A549 (cell line): ENCODE data around the gene TCTN1.
"Not testable (repeated sequence)": the region's sequence is repeated elsewhere in the genome, so short reads cannot be mapped to it uniquely, and the experiment has no call there.

ENCODE experiments used
- EP300 ChIP-seq, 2 experiments: fragments of >200 bp; sonication (Bioruptor Twin); formaldehyde crosslinking; IDR thresholded peaks; 2 replicates in 1 of 2; 3 replicates in 1 of 2; pipeline ENCODE4 v1.6.1; 2016 to 2017
- HEYL ChIP-seq: fragments of 250-450 bp; sonication (Bioruptor Pico); IDR thresholded peaks from 2 replicates; pipeline ENCODE4 v1.8.0; 2021; ENCODE audit warnings: mild to moderate bottlenecking, moderate library complexity
- POLR2A ChIP-seq: IDR thresholded peaks from 2 replicates; pipeline ENCODE4 v1.6.1; 2012; ENCODE audit warnings: mild to moderate bottlenecking, low read length
- SREBF2 ChIP-seq: fragments of 450-650 bp; IDR thresholded peaks from 2 replicates; pipeline ENCODE4 v1.6.1; 2014; ENCODE audit warnings: mild to moderate bottlenecking, moderate library complexity
- TF ChIP-seq, protein P1 (sequence below): fragments of >200 bp; sonication (Bioruptor Twin); formaldehyde crosslinking; IDR thresholded peaks from 3 replicates; pipeline ENCODE4 v1.5.1; 2016
- TF ChIP-seq, protein P2 (sequence below): IDR thresholded peaks from 2 replicates; pipeline ENCODE4 v1.6.1; 2012

- not testable (repeated sequence) for TF ChIP-seq SREBF2; EP300 (IDR thresholded peaks at IDR 0.05); POLR2A; HEYL (CRISPR knock-in tag)
- TF ChIP-seq, protein P1, sequence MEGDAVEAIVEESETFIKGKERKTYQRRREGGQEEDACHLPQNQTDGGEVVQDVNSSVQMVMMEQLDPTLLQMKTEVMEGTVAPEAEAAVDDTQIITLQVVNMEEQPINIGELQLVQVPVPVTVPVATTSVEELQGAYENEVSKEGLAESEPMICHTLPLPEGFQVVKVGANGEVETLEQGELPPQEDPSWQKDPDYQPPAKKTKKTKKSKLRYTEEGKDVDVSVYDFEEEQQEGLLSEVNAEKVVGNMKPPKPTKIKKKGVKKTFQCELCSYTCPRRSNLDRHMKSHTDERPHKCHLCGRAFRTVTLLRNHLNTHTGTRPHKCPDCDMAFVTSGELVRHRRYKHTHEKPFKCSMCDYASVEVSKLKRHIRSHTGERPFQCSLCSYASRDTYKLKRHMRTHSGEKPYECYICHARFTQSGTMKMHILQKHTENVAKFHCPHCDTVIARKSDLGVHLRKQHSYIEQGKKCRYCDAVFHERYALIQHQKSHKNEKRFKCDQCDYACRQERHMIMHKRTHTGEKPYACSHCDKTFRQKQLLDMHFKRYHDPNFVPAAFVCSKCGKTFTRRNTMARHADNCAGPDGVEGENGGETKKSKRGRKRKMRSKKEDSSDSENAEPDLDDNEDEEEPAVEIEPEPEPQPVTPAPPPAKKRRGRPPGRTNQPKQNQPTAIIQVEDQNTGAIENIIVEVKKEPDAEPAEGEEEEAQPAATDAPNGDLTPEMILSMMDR = not testable (repeated sequence)
- TF ChIP-seq, protein P2, sequence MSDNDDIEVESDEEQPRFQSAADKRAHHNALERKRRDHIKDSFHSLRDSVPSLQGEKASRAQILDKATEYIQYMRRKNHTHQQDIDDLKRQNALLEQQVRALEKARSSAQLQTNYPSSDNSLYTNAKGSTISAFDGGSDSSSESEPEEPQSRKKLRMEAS = not testable (repeated sequence)
Observed at GRCh38 chr12:110592919-110593318, 21.0 kb upstream of the TCTN1 start.
